Ovary (tissue), 3 donors: ENCODE data around the gene SEMA4B.

Source experiments
- CTCF ChIP-seq, 3 donors: fragments of 450-650 bp in 2 of 3; fragments of 200-600 bp in 1 of 3; IDR thresholded peaks; one replicate each; pipeline versions ENCODE4 v1.5.1 to v1.8.0; 2016 to 2022; ENCODE audit warnings: antibody characterized with exemption in 3 of 3, mild to moderate bottlenecking in 1 of 3
- EP300 ChIP-seq: sonication (generic); formaldehyde crosslinking; IDR thresholded peaks from one replicate; pipeline ENCODE4 v1.6.1; 2017; ENCODE audit warnings: antibody characterized with exemption
- POLR2A ChIP-seq: fragments of 450-650 bp; IDR thresholded peaks from one replicate; pipeline ENCODE4 v1.6.1; 2017; ENCODE audit warnings: antibody characterized with exemption, mild to moderate bottlenecking, moderate library complexity
- donor health status: DM: no; HTN: no; CAD: no.

GRCh38 chr15:90262426-90262825 is 61.3 kb downstream of the SEMA4B start:
- TF ChIP-seq POLR2A (no peak), CTCF (IDR thresholded peaks at IDR 0.05) (no peak), EP300 (no peak)
